Activated CD4-positive, alpha-beta T cell treated with anti-CD3 and anti-CD28 coated beads for 36 hours (primary cell): ENCODE measurements around the gene RERE. TPM values are rescaled to one million over a fixed set of nuclear protein-coding genes. Genes with fewer than 3 reads are reported as not detected.

Experiments used
- ATAC-seq: fragments of 200-7000 bp; cut with Tn5 transposase; one replicate; pipeline ENCODE4 v1.10.0; 2021; ENCODE audit warnings: mild to moderate bottlenecking, moderate library complexity
- CTCF ChIA-PET: fragments of 350-600 bp; sonication (Branson Sonifier 250); formaldehyde crosslinking; loops from one replicate; lab custom pipeline; 2021; ENCODE audit warnings: antibody characterized with exemption; lab: Charles Lee
- POLR2A ChIA-PET: fragments of 350-600 bp; sonication (Branson Sonifier 250); formaldehyde crosslinking; loops from one replicate; lab custom pipeline; 2021; ENCODE audit warnings: antibody characterized with exemption, inconsistent platforms; lab: Charles Lee
- DNase-seq: peaks from one replicate; pipeline ENCODE4 v3.0.0-alpha.2; 2020
- H3K27ac Mint-ChIP-seq: one replicate; pipeline ENCODE4 v1.8.0; 2021; ENCODE audit warnings: mixed read lengths
- H3K27me3 Mint-ChIP-seq: one replicate; pipeline ENCODE4 v1.8.0; 2021; ENCODE audit warnings: mixed read lengths
- H3K36me3 Mint-ChIP-seq: one replicate; pipeline ENCODE4 v1.8.0; 2021; ENCODE audit warnings: low read depth, mixed read lengths
- H3K4me1 Mint-ChIP-seq: one replicate; pipeline ENCODE4 v1.8.0; 2021; ENCODE audit warnings: mixed read lengths
- H3K4me3 Mint-ChIP-seq: one replicate; pipeline ENCODE4 v1.8.0; 2021; ENCODE audit warnings: mild to moderate bottlenecking, moderate library complexity, mixed read lengths
- H3K9me3 Mint-ChIP-seq: one replicate; pipeline ENCODE4 v1.8.0; 2021; ENCODE audit warnings: low read depth, mixed read lengths
- intact Hi-C, 2 experiments: fragments of 100-400 bp; cut with DNase I in 1 of 2; cut with micrococcal nuclease in 1 of 2; formaldehyde crosslinking; loops; one replicate each; pipeline versions ENCODE4 v1.14.2 to v1.15.1; 2022 to 2024; cut with DNase I, micrococcal nuclease
- total RNA-seq, 2 experiments: library from RNA; stranded (reverse); gene quantifications; one replicate each; pipeline ENCODE4 v1.2.3, GENCODE V29; 2021

RERE gene
- total RNA-seq, 2 experiments from 2014 or later: 57.4 to 71.6 TPM

DNA sequence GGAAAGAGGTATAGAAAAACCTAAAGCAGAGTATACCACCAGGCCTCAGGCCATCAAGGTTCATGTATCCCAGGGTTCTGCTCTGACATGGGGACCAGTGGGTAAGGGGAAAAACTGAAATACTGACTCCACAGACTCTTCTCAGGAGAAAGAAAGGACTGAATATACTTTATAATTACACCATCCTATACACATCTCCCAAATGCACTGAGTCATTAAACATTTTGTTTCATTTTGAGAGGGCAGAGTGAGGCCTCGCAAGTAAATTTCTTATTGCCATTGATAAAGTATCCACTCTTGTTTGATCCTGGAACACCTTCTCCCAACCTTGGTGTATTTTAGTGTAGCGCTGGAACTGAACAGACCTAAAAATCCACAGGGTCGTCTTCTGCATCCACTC is 251.6 kb downstream of the RERE start:
- H3K27ac Mint-ChIP-seq: no peak overlapping the region
- ATAC-seq: peak; percentile 43
- H3K27me3 Mint-ChIP-seq: no peaks in the 10 kb centered on the region
- no peaks in the 10 kb centered on the region for H3K9me3 Mint-ChIP-seq
- CTCF ChIA-PET: interaction anchor here (0.6 to 1.7 kb wide), 3 partner anchors 106 to 283 kb away, joined by 4 to 6 read pairs (median 4); no protein-coding TSS in a partner anchor
- H3K4me1 Mint-ChIP-seq: peaks cover 33% of the 10 kb centered on the region
- POLR2A ChIA-PET: no interaction called here
- H3K4me3 Mint-ChIP-seq: no peak overlapping the region
- intact Hi-C loops: no loop called here
- peaks cover 2% of the 10 kb centered on the region for H3K36me3 Mint-ChIP-seq
- DNase-seq: no peak

DNA sequence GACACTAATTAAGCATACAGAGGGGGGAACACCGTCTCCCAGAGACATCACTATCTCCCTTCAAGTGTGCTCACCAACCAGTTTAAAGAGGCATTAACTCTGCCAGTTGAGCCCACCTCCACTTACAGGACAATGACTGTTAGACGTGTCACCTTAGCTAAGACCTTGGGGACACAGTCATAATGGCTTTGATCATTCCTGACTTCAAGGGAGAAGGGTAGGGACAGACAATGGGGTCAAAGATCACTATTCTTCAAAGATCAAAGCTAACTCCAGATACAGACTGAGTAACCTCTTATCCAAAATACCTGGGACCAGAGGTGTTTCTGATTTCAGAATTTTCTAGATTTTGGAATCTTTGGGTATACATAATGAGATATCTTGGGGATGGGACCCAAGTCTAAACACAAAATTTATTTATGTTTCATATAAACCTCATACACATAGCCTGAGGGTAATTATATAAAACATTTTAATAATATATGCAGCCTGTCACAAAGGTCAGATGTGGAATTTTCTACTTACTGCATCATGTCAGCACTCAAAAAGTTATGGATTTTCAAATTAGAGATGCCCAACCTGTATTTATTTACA is 253.4 kb downstream of the RERE start:
- no peak for ATAC-seq
- Mint-ChIP-seq H3K27ac (no peak overlapping the region), H3K4me1 (peaks cover 45% of the 10 kb centered on the region), H3K27me3 (no peaks in the 10 kb centered on the region), H3K4me3 (no peak overlapping the region), H3K36me3 (peaks cover 2% of the 10 kb centered on the region), H3K9me3 (no peaks in the 10 kb centered on the region)
- no peak for DNase-seq
- ChIA-PET POLR2A (no interaction called here), CTCF (interaction anchor here (1.5 to 4.5 kb wide), 5 partner anchors 24 to 286 kb away, joined by 4 to 51 read pairs (median 4); no protein-coding TSS in a partner anchor)
- intact Hi-C loops: loop anchor here in 1 of 2 experiments (5.0 kb wide), 1 partner anchor 38 kb away; no protein-coding TSS in a partner anchor

DNA sequence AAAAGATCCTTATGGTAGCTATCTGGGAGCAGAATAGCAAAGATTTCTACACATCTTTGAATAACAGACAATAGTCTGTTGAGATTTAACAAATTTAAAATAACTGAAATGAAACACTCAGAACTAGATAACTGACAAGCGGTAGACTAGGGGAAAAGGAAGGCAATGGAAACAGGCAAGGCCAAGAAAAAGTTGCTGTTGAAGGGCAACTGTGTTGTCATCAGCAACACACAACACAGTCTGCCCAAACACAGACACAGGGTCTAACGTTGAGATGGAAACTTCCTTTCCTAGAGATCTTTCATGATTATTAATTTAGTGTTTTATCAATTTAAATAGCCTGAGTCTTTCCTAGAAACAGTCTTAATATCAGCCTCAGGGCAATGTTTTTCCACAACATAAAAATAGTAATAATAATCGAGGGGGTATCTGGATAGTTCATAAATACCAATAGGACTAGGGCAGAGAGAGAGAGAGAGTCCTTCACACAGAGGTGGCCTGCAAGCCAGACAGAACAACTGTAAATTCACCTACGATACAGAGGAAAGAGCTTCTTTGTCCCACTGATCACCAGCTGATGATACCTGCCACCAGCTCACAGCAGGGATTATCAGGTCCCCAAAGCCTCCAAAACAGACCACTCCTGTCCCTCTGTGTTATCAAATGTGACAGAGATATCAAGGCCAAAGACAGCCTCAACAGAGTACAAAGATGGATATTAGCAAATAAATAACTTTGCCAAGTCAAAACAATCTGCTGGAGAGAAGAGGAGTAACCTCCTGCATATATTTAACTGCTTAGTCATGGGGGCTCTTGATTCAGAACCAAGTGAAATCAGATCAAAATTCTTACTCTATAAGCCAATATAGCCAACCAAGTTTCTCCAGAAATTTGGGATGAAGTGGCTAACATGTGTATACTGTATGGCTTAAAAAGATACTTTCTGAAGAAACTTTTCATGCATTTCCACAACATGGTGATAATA is 254.3 kb downstream of the RERE start:
- DNase-seq: no peak
- ChIA-PET CTCF (interaction anchor here (1.0 to 4.5 kb wide), 14 partner anchors 10 to 287 kb away, joined by 3 to 51 read pairs (median 11); no protein-coding TSS in a partner anchor), POLR2A (no interaction called here)
- H3K27ac Mint-ChIP-seq: peak overlapping the region; percentile 3
- no peaks in the 10 kb centered on the region for H3K9me3 Mint-ChIP-seq
- no peak overlapping the region for H3K4me3 Mint-ChIP-seq
- intact Hi-C loops: loop anchor here in 1 of 2 experiments (5.0 kb wide), 1 partner anchor 39 kb away; no protein-coding TSS in a partner anchor
- ATAC-seq: no peak
- H3K36me3 Mint-ChIP-seq: peaks cover 2% of the 10 kb centered on the region
- H3K27me3 Mint-ChIP-seq: no peaks in the 10 kb centered on the region
- H3K4me1 Mint-ChIP-seq: peaks cover 45% of the 10 kb centered on the region

DNA sequence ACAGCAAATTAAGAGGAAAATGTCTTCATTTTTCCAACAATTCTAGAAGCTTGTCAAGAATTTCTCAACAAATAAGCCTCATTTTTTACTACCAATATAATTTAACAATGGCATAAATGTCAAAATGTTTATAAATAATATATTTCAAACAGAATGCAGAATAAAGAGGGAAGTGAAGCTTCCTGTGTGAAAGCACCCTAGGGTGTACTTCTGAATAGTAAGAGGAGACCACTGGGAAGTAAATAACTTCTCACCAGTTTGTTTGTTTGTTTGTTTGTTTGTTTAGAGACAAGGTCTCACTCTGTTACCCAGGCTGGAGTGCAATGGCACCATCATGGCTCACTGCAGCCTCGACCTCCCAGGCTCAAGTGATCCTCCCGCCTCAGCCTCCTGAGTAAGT is 255.2 kb downstream of the RERE start:
- H3K4me3 Mint-ChIP-seq: no peak overlapping the region
- ChIA-PET POLR2A (no interaction called here), CTCF (interaction anchor here (0.6 to 4.5 kb wide), 36 partner anchors 8 to 323 kb away, joined by 3 to 51 read pairs (median 5); no protein-coding TSS in a partner anchor)
- no peaks in the 10 kb centered on the region for H3K27me3 Mint-ChIP-seq
- peaks cover 3% of the 10 kb centered on the region for H3K36me3 Mint-ChIP-seq
- no peaks in the 10 kb centered on the region for H3K9me3 Mint-ChIP-seq
- H3K27ac Mint-ChIP-seq: no peak overlapping the region
- peaks cover 46% of the 10 kb centered on the region for H3K4me1 Mint-ChIP-seq
- no peak for ATAC-seq
- intact Hi-C loops: loop anchor here in 1 of 2 experiments (5.0 kb wide), 1 partner anchor 40 kb away; no protein-coding TSS in a partner anchor
- no peak for DNase-seq

DNA sequence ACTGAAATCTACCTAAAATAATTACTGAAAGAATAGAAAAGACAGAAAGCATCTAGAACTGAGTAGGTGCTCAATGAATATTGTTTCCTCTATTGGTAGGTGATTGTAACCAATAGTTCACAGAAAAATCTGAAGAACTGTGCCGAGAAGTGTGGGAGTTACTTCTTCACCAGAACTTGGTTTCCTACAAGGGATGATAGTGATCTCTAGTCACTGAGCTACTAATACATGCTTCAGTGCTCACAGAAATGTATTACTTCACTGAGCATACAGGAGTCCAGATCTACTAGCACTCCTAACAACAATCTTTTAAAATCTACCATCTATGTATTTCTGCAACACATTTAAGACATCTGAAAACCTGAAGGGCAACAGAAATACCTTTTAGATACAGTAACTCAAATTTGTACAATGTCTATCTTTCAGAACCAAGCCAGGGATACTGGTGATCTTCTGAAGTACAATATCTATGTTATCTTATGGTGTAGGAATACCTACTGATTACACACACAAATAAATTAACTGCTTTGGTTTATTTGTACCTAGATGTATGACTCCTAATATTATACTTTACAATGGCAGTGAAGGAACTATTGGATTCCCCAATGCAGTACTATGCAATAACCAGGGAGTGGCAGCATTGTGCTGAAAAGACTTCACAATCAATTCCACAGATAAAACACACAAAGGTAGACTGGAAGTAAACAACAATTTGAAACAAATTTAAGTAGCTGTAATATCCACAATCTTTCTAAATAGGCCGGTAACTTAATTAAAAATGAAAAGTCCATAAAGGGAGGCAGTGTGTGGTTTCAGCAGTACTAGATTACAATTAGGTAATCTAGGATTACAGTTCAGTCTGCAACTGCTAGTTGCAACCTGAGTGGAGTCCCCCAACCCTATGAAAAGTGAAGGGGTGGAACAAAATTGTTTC is 256.6 kb downstream of the RERE start:
- CTCF ChIA-PET: interaction anchor here (0.5 to 4.5 kb wide), 44 partner anchors 9 to 1343 kb away, joined by 3 to 51 read pairs (median 5); no protein-coding TSS in a partner anchor
- intact Hi-C loops: loop anchor here (1.0 to 5.0 kb wide), 8 partner anchors 41 to 288 kb away; no protein-coding TSS in a partner anchor
- peak; percentile 34 for DNase-seq
- H3K36me3 Mint-ChIP-seq: peaks cover 9% of the 10 kb centered on the region
- H3K27ac Mint-ChIP-seq: peak overlapping the region; percentile 56
- POLR2A ChIA-PET: interaction anchor here (0.6 to 1.0 kb wide), 2 partner anchors 42 to 119 kb away, joined by 3 to 4 read pairs; no protein-coding TSS in a partner anchor
- H3K4me1 Mint-ChIP-seq: peaks cover 49% of the 10 kb centered on the region
- H3K4me3 Mint-ChIP-seq: no peak overlapping the region
- H3K9me3 Mint-ChIP-seq: no peaks in the 10 kb centered on the region
- peak; percentile 80 for ATAC-seq
- H3K27me3 Mint-ChIP-seq: no peaks in the 10 kb centered on the region

DNA sequence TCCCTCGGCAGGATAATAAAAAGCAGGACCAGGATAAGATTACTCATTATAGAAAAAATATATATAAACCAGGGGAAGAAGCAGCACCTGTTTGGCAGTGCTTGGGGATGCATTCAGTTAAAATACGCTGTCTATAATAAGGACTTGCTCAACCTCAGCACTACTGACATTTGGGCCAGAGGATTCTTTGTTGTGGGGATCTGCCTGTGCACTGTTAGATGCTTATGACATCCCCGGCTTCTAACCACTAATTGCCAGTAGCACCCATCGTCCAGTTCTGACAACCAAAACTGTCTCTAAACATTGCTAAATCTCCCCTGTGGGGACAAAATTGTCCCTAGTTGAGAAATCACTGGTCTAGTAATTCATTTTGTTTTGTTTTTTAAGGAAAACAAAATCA is 257.4 kb downstream of the RERE start:
- Mint-ChIP-seq H3K27ac (peak overlapping the region; percentile 70), H3K9me3 (no peaks in the 10 kb centered on the region), H3K4me1 (peaks cover 52% of the 10 kb centered on the region), H3K4me3 (no peak overlapping the region), H3K36me3 (peaks cover 15% of the 10 kb centered on the region), H3K27me3 (no peaks in the 10 kb centered on the region)
- ChIA-PET CTCF (interaction anchor here (0.7 to 4.5 kb wide), 18 partner anchors 10 to 290 kb away, joined by 3 to 51 read pairs (median 8); no protein-coding TSS in a partner anchor), POLR2A (interaction anchor here (1.0 kb wide), 1 partner anchor 43 kb away, joined by 3 read pairs; no protein-coding TSS in a partner anchor)
- intact Hi-C loops: loop anchor here in 1 of 2 experiments (5.0 kb wide), 1 partner anchor 42 kb away; no protein-coding TSS in a partner anchor
- ATAC-seq: no peak
- no peak for DNase-seq

DNA sequence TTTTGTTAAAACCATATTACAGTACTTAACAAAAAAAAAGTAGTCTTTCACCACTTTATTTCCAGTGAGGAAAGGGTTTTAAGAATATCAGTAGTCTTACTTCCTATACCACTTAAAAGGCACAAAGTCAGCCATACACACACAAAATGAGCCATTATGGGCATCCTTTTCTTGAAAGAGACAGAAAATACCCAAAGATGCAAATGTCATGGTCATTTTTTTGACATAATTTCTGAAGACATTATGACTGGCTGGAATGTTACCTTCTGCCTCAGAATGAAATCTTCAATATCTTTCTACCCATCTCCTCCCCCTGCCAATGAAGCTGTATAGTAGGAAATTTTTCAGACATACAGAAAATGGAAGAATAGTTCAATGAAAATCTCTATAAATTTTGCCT is 261.9 kb downstream of the RERE start:
- intact Hi-C loops: loop anchor here in 1 of 2 experiments (1.0 kb wide), 1 partner anchor 30 kb away; no protein-coding TSS in a partner anchor
- H3K9me3 Mint-ChIP-seq: no peaks in the 10 kb centered on the region
- ChIA-PET POLR2A (interaction anchor here (0.7 to 1.1 kb wide), 2 partner anchors 26 to 31 kb away, joined by 4 to 6 read pairs; no protein-coding TSS in a partner anchor), CTCF (interaction anchor here (0.6 to 2.1 kb wide), 7 partner anchors 9 to 295 kb away, joined by 3 to 9 read pairs (median 3); no protein-coding TSS in a partner anchor)
- peaks cover 18% of the 10 kb centered on the region for H3K36me3 Mint-ChIP-seq
- DNase-seq (no peak), ATAC-seq (peak; percentile 33)
- peaks cover 49% of the 10 kb centered on the region for H3K4me1 Mint-ChIP-seq
- no peaks in the 10 kb centered on the region for H3K27me3 Mint-ChIP-seq
- H3K27ac Mint-ChIP-seq: peak overlapping the region; percentile 39
- no peak overlapping the region for H3K4me3 Mint-ChIP-seq

DNA sequence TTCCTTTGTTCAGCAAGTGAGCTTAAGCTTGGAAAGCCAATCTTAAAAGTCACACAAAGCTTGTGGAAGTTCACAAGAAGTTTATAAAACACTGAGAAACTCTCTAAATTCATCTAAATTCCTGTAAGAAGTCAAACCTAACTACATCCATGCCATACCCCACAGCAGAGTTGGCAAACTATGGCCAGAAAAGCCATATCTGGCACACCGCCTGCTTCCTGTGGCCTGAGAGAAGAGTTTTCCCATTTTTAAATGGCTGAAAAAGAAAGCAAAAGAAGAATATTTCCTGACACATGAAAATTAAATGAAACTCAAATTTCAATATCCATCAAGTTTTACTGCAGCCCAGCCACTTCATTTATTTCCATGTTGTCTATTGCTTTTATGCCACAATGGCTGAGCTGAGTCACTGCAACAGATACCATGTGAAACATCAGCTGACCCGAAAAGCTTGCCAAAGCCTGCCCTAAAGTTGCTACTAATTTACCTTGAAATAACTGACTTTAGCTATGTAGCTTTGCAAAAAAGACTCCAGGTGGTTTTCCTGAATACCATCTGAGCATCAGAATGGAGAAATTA is 262.4 kb downstream of the RERE start:
- CTCF ChIA-PET: interaction anchor here (0.6 to 2.1 kb wide), 11 partner anchors 8 to 751 kb away, joined by 3 to 9 read pairs (median 4); no protein-coding TSS in a partner anchor
- no peaks in the 10 kb centered on the region for H3K27me3 Mint-ChIP-seq
- H3K4me1 Mint-ChIP-seq: peaks cover 45% of the 10 kb centered on the region
- no peak overlapping the region for H3K27ac Mint-ChIP-seq
- peak; percentile 41 for DNase-seq
- ATAC-seq: peak; percentile 76
- intact Hi-C loops: loop anchor here in 1 of 2 experiments (1.0 kb wide), 1 partner anchor 30 kb away; no protein-coding TSS in a partner anchor
- no peaks in the 10 kb centered on the region for H3K9me3 Mint-ChIP-seq
- H3K4me3 Mint-ChIP-seq: no peak overlapping the region
- H3K36me3 Mint-ChIP-seq: peaks cover 18% of the 10 kb centered on the region
- POLR2A ChIA-PET: interaction anchor here (0.5 to 1.1 kb wide), 3 partner anchors 25 to 112 kb away, joined by 3 to 6 read pairs (median 4); no protein-coding TSS in a partner anchor

DNA sequence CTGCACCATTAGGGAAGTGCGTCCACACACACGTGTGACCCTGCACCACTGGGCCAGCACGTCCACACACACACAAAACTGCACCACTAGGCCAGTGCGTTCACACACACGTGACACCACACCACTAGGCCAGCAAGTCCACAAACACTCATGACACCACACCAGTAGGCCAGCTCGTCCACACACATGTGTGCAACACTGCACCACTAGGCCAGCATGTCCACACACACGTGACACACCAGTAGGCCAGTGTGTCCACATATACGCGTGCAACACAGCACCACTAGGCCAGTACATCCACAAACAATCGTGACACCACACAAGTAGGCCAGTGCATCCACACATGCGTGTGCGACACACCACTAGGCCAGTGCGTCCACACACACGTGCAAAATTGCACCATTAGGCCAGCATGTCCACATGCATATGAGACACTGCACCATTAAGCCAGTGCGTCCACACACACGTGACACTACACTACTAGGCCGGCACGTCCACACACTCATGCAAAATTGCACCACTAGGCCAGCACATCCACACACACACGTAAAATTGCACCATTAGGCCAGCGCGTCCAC is 264.5 kb downstream of the RERE start:
- intact Hi-C loops: no loop called here
- ChIA-PET POLR2A (interaction anchor here (0.6 kb wide), 1 partner anchor 30 kb away, joined by 11 read pairs; no protein-coding TSS in a partner anchor), CTCF (interaction anchor here (0.7 to 2.9 kb wide), 4 partner anchors 9 to 296 kb away, joined by 3 to 10 read pairs (median 6); no protein-coding TSS in a partner anchor)
- ATAC-seq (no peak), DNase-seq (no peak)
- H3K36me3 Mint-ChIP-seq: peaks cover 20% of the 10 kb centered on the region
- no peaks in the 10 kb centered on the region for H3K27me3 Mint-ChIP-seq
- peaks cover 41% of the 10 kb centered on the region for H3K4me1 Mint-ChIP-seq
- no peak overlapping the region for H3K4me3 Mint-ChIP-seq
- H3K27ac Mint-ChIP-seq: no peak overlapping the region
- no peaks in the 10 kb centered on the region for H3K9me3 Mint-ChIP-seq
